HG03442 (cell line): ENCODE results near the gene UNKL.

Experiments
- ATAC-seq: cut with Tn5 transposase; IDR thresholded peaks from one replicate; pipeline ENCODE4 v1.9.1; 2021; ENCODE audit warnings: mild to moderate bottlenecking, moderate library complexity; ENCODE audit not compliant: unreplicated experiment

Gene UNKL

DNA sequence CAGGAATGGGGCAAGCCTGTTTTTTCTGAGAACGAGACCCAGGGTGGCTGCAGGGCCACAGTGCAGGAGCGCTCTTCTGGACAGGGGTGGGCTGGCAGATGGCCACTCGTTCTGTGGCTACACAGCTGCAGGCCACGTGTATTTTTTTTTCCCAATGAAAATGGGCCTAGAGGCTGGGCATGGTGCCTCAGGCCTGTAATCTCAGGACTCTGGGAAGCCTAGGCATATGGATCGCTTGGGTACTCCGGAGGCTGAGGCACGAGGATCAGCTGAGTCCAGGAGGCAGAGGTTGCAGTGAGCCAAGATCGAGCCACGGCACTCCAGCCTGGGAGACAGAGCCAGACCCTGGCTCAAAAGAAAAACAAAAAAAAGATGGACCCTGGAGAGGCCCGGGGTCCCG lies 6.8 kb downstream of the UNKL start:
- ATAC-seq = peak; percentile 9

GRCh38 chr16:1403733-1404132 lies 10.8 kb downstream of the UNKL start:
- no peak for ATAC-seq

DNA sequence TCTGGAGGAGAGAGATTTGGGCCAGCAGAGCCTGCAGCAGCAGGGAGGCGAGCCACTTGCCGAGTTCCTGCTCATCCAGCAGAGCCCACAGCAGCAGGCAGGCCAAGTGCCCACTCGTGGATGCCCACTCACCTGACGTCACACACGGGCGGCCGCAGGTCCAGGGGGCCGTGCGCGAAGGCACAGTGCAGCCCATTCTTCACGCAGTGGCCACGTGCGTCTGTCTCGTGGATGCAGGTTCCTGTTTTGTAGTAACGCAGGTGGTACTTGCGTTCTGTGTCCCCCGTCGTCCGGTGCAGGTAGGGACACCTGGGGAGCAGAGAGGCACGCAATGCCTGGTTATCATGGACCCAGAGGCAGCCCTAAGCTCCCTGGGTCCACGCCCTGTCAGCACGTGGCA lies 11.5 kb downstream of the UNKL start:
- no peak for ATAC-seq

DNA sequence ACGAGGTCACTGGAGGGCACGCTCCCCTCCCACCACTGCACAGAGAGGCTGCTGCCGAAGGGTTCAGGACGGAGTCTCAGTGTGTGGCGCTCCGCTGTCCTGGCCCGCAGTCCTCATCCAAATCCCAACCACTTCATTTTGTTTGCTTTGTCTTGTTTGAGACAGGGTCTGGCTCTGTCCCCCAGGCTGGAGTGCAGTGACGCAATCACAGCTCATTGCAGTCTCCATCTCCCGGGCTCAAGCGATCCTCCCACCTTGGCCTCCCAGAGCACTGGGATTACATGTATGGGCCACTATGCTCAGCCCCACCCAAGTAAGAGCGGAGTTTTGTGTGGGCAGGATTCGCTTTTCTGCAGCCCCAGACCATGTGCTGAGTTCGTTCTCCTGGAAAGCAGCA lies 12.7 kb downstream of the UNKL start:
- ATAC-seq = no peak

GRCh38 chr16:1401061-1401757 lies 13.3 kb downstream of the UNKL start:
- ATAC-seq = no peak

GRCh38 chr16:1398826-1399581 lies 15.5 kb downstream of the UNKL start:
- ATAC-seq = no peak

DNA sequence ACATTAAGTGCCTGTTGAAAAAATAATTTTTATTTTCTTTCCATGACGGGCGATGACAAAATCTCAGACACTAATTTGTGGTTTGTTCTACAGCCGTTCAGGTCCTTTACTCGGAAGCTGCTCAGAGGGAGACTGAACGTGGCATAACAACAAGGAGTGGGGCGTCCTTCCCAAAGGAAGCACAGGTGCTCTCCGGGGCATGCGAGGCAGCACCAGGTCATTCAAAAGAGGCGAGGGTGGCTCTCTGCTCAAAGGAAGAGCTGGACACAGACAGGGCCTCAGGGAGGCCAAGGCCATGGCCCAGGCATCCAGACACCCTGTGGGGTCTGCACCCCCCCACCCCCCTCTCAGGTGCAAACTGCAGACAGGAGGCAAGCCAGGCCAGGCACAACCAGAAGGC lies 16.2 kb downstream of the UNKL start:
- no peak for ATAC-seq

DNA sequence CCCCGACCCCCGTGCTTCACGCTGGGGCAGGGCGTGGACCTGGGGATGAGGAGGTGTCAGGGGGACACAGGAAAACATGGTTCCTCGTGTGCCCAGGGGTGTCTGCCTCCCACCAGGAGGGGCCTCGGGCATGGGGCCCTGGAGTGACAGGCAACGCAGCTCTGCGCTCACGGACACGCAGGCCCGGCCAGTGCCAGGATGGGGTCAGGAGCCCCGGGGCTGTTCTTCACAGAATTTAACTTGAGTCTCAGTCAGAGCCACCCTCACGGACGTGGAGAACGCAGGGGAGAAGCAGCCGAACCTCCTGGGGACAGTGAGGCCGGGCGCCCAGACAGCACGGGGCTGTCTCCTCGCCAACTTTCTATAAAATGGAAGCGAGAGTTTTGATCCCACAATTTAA lies 16.7 kb downstream of the UNKL start:
- no peak for ATAC-seq

- no peak for ATAC-seq
These were observed 19.0 kb downstream of the UNKL start for GRCh38 chr16:1395444-1396031.

GRCh38 chr16:1394367-1394951 lies 20.0 kb downstream of the UNKL start:
- ATAC-seq = no peak

GRCh38 chr16:1393613-1394176 lies 20.8 kb downstream of the UNKL start:
- ATAC-seq = no peak

DNA sequence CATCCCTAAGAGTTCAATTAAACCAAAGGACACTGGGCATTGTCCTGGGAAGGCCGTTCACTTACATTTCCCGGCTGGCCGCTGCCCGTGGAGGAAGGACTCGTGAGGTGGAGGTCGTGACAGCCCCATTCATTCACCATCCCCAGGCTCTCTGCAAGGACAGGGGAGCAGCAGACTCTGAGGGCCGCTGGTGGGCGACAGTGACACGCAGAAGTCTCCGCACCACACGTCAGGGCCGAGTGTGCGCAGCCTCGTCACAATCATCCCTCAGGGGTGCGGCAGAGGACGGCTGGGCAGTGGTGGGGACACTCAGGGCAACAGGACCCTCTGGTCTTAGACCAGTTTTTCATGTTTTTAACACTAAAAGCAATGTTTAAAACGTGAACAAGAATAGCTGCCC lies 21.7 kb downstream of the UNKL start:
- ATAC-seq = no peak

GRCh38 chr16:1390239-1390779 lies 24.2 kb downstream of the UNKL start:
- ATAC-seq = no peak

- ATAC-seq = no peak
These were observed 24.7 kb downstream of the UNKL start for GRCh38 chr16:1389762-1390161.

DNA sequence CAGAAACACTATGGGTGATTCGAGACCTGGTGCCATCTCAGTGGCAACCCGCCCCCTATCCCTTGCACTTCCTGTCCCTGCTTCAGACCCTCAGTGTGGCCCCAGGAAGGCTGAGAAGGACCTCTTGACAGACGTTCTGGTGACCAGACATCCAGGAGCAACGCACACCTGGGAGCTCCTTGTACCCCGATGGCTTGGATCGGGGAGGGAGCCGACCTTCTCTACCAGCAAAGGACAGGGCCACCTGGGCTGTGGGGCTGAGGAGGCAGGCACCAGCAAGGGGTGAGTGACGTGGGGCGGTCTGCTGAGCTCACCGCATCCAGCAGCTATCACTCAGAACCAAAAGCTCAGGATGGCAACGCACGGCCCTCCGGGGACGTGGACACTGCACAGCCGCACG lies 27.2 kb downstream of the UNKL start:
- no peak for ATAC-seq

- ATAC-seq = no peak
These were observed 29.3 kb downstream of the UNKL start for GRCh38 chr16:1385232-1385631.

DNA sequence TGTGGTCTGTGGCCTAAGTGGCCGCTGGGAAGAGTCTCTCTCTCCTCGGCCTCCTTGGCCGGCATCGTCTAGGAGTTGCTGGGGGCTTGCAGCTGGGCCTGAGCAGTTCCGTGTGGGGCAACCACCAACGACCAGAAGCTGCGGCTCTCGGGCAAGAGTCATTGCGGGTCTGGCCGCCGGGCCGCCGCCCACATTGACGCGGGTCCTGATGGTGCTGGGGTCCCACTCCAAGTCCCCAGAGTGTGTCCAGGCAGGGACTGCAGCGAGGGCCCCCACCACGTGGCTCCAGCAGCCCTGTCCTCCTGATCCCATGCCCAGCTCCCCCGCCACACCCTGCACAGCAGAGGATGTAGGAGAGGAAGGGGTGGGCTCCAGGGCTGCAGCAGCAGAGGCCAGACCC lies 30.9 kb downstream of the UNKL start:
- ATAC-seq = no peak

GRCh38 chr16:1381612-1382406 lies 32.7 kb downstream of the UNKL start:
- ATAC-seq = no peak

DNA sequence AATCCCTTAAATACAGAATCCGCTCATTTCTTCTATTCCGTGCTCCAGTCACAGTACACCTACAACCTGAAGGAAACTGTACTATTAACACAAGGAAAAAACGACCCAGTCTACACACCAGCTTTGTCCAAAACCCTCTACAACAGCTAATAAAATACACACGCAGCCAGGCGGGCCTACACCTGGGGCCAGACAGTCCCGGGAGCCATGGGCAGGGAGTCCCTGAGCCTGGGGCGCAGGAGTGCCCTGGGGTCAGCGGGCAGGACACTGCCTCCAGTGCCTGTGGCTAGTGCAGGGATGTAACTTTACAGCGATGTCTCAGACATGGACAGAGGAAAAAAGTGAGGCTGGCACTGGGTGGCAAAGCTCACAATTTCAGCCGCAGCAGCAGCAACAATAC lies 34.3 kb downstream of the UNKL start:
- no peak for ATAC-seq

GRCh38 chr16:1379304-1380076 lies 35.0 kb downstream of the UNKL start:
- peak; percentile 43 for ATAC-seq
